Measurements from ENCODE around the gene ATXN10.

GRCh38 chr22:45670981-45671782 lies 452 bp upstream of the ATXN10 start:
- TF ChIP-seq EZH2phosphoT487 (conservative IDR thresholded peaks at IDR 0.05; ENCODE audit: low read length) (no peak), CTCF (IDR thresholded peaks at IDR 0.05; ENCODE audit: insufficient read depth, low read length, poor library complexity, severe bottlenecking) (no peak)
